ENCODE data around the gene PPDPF. TPM values are rescaled to one million over a fixed set of nuclear protein-coding genes. Genes with fewer than 3 reads are reported as not detected.

PPDPF gene
- total and polyA plus RNA-seq, 2 of the 8 experiments (the other 6 are each of a cell fraction or from before 2014, with no cell fraction given): 30.5 to 138 TPM

GRCh38 chr20:63564036-63564810, 43.7 kb downstream of the PPDPF start:
- H3K18ac ChIP-seq (ENCODE audit: extremely low read depth, low read length): no peak overlapping the region
- DNase-seq (ENCODE audit: low read depth in 1 of 2, low spot score in 2 of 2) (no peak), FAIRE-seq (no peak)
- no peak overlapping the region for H2AK5ac ChIP-seq (ENCODE audit: low read depth, low read length)
- H3K14ac ChIP-seq (ENCODE audit: insufficient read length): no peak overlapping the region
- no peaks in the 10 kb centered on the region for H3K4me1 ChIP-seq (replicated peaks in 1 of 4; ENCODE audit: control insufficient read depth in 3 of 4, insufficient read depth in 4 of 4, low read length in 3 of 4)
- no peak overlapping the region for H3K27ac ChIP-seq (ENCODE audit: low read depth, low read length)
- no peak overlapping the region for H2BK20ac ChIP-seq (ENCODE audit: low read length)
- H3K4ac ChIP-seq (replicated peaks; ENCODE audit: insufficient read length, low read depth, low read length): no peak overlapping the region
- no peak overlapping the region for H3K4me2 ChIP-seq (ENCODE audit: insufficient read depth in 1 of 2, low read depth in 2 of 2, low read length in 2 of 2)
- ChIA-PET POLR2A (ENCODE audit: partially characterized antibody) (interaction anchor here (1.1 to 3.4 kb wide), 2 partner anchors 10 to 13 kb away, joined by 3 to 12 read pairs; partner anchors contain the start of gene HELZ2), CTCF (ENCODE audit: partially characterized antibody) (interaction anchor here (1.0 to 1.7 kb wide), 3 partner anchors 68 to 122 kb away, joined by 3 to 4 read pairs (median 3); no protein-coding TSS in a partner anchor)
- no peak overlapping the region for H3K9ac ChIP-seq (replicated peaks in 1 of 4; ENCODE audit: extremely low read depth in 1 of 4, low read depth in 3 of 4, low read length in 3 of 4)
- no peak overlapping the region for H3K23ac ChIP-seq (ENCODE audit: insufficient read length)
- no peaks in the 10 kb centered on the region for H3K9me3 ChIP-seq (ENCODE audit: insufficient read depth in 2 of 2, low read depth in 1 of 2, low read length in 1 of 2)
- H2AFZ ChIP-seq (ENCODE audit: low read length): no peak overlapping the region
- no peak overlapping the region for H2BK15ac ChIP-seq (ENCODE audit: low read length)
- H3K27me3 ChIP-seq (replicated peaks in 1 of 4; ENCODE audit: control insufficient read depth in 3 of 4, extremely low read depth in 1 of 4, insufficient read depth in 3 of 4, low read length in 3 of 4): no peaks in the 10 kb centered on the region
- no peak overlapping the region for H3K56ac ChIP-seq (replicated peaks; ENCODE audit: insufficient read length, low read depth, low read length)
- no peaks in the 10 kb centered on the region for H3K79me1 ChIP-seq (ENCODE audit: low read depth, low read length)
- no peak overlapping the region for H2BK120ac ChIP-seq (replicated peaks; ENCODE audit: low read depth, low read length)
- H2BK12ac ChIP-seq (ENCODE audit: low read depth, low read length): no peak overlapping the region
- no peak overlapping the region for H4K91ac ChIP-seq (replicated peaks; ENCODE audit: insufficient read length, low read length)
- no peaks in the 10 kb centered on the region for H3K79me2 ChIP-seq (ENCODE audit: control insufficient read depth in 1 of 2, insufficient read depth in 2 of 2, low read length in 2 of 2)
- no peak overlapping the region for H2BK5ac ChIP-seq (ENCODE audit: low read depth, low read length)
- 95% methylated on average over 47 of the region's 62 CpGs; no CpG with 5 or more reads in 1 of the 2 experiments for WGBS, 2 experiments (ENCODE audit: extremely low coverage in 1 of 2, insufficient coverage in 1 of 2, insufficient read length in 1 of 2, insufficient replicate concordance in 2 of 2, low coverage in 1 of 2, low lambda C conversion rate in 2 of 2, missing lambda C conversion rate in 1 of 2)
- H3K4me3 ChIP-seq (ENCODE audit: extremely low read depth in 1 of 4, insufficient read depth in 2 of 4, low read depth in 3 of 4, low read length in 4 of 4): no peak overlapping the region
- peak overlapping the region; percentile 25 for H4K8ac ChIP-seq (ENCODE audit: extremely low read depth, insufficient read depth, low read length)
- no peaks in the 10 kb centered on the region; a peak in 4 of 8 replicates for H3K36me3 ChIP-seq (ENCODE audit: control insufficient read depth in 2 of 4, insufficient read depth in 4 of 4, low read length in 3 of 4)
- no peak overlapping the region for H4K5ac ChIP-seq (ENCODE audit: insufficient read length, low read depth, low read length)
- no peaks in the 10 kb centered on the region for H3K23me2 ChIP-seq (ENCODE audit: low read depth, low read length)
- H4K20me1 ChIP-seq (replicated peaks in 1 of 2; ENCODE audit: control insufficient read depth in 1 of 2, insufficient read depth in 2 of 2, low read length in 2 of 2): no peaks in the 10 kb centered on the region
- TF ChIP-seq YY1 (IDR thresholded peaks at IDR 0.05; ENCODE audit: low read depth, low read length): no peak
- no peak for TF ChIP-seq TBP (IDR thresholded peaks at IDR 0.05; ENCODE audit: low read depth, low read length)
- TF ChIP-seq RXRA (IDR thresholded peaks at IDR 0.05; ENCODE audit: insufficient read depth, low read depth, low read length): no peak
- no peak for TF ChIP-seq SAP30 (IDR thresholded peaks at IDR 0.05; ENCODE audit: insufficient read depth, insufficient replicate concordance, low read length)
- TF ChIP-seq GABPA (IDR thresholded peaks at IDR 0.05; ENCODE audit: borderline replicate concordance, insufficient read depth, low read length): no peak
- TF ChIP-seq RBBP5 (IDR thresholded peaks at IDR 0.05; ENCODE audit: borderline replicate concordance, low read depth, low read length): no peak
- no peak for TF ChIP-seq FOSL1 (IDR thresholded peaks at IDR 0.05; ENCODE audit: insufficient read depth, low read depth, low read length)
- TF ChIP-seq RAD21 (IDR thresholded peaks at IDR 0.05 in 1 of 2, conservative IDR thresholded peaks at IDR 0.05 in 1 of 2; ENCODE audit: low read depth in 2 of 2, low read length in 2 of 2): no peak
- TF ChIP-seq CREB1 (IDR thresholded peaks at IDR 0.05): no peak
- TF ChIP-seq ASH2L (IDR thresholded peaks at IDR 0.05; ENCODE audit: low read length): no peak
- no peak for TF ChIP-seq KDM4A (IDR thresholded peaks at IDR 0.05; ENCODE audit: low read depth, low read length, severe bottlenecking)

All from H1 (cell line).